ENCODE data around the gene SYT1.

GRCh38 chr12:78917513-78917912 lies 52.9 kb downstream of the SYT1 start:
- TF ChIP-seq, protein P1, sequence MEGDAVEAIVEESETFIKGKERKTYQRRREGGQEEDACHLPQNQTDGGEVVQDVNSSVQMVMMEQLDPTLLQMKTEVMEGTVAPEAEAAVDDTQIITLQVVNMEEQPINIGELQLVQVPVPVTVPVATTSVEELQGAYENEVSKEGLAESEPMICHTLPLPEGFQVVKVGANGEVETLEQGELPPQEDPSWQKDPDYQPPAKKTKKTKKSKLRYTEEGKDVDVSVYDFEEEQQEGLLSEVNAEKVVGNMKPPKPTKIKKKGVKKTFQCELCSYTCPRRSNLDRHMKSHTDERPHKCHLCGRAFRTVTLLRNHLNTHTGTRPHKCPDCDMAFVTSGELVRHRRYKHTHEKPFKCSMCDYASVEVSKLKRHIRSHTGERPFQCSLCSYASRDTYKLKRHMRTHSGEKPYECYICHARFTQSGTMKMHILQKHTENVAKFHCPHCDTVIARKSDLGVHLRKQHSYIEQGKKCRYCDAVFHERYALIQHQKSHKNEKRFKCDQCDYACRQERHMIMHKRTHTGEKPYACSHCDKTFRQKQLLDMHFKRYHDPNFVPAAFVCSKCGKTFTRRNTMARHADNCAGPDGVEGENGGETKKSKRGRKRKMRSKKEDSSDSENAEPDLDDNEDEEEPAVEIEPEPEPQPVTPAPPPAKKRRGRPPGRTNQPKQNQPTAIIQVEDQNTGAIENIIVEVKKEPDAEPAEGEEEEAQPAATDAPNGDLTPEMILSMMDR (IDR thresholded peaks at IDR 0.05), result no peak
- TF ChIP-seq EZH2 (IDR thresholded peaks at IDR 0.05; ENCODE audit: borderline replicate concordance, insufficient read depth, low read depth, low read length, poor library complexity, severe bottlenecking), result no peak

All from B cell (primary cell).